NCI-H1694 treated with DMSO at 0.1 percent for 48 hours (cell line): ENCODE data around the gene TPSB2.
"Not testable (repeated sequence)": the region's sequence is repeated elsewhere in the genome, so short reads cannot be mapped to it uniquely, and the experiment has no call there.

ENCODE experiments used
- DNase-seq: peaks from one replicate; lab custom pipeline; 2025; lab: John Stamatoyannopoulos, UW

The TPSB2 gene

DNA sequence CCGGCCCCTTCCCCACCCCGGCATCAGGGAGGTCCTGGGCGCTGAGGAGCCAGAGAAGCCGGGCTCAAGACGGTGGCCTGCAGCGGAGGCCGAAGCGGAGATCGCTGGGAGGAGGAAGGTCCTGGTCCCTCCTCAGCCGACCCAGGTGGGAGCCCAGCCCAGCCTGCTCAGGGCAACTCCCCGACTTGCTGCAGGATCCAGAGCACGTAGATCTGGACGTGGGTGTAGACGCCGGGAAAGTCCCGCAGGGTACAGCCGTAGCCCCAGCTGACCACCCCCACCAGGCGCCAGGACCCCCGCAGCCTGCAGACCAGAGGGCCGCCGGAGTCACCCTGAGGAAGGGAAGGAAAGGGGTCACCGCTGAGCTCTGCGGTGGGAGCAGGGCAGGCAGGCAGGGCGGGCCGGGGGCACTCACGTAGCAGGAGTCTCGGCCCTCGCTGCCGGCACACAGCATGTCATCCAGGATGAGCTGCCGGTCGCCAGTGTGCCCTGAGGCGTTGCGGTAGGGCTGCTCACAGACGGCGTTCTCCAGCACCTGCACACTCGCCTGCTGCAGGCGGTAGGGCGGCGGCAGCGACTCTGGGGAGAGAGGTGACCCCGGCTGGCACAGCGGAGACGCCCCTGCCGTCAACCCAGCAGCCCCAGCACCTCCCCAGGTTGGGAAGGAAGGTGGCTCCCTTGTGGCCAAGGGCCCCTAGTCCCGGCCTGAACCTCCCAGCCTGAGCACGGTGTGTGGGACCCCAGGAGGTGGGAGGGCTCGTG lies 31.3 kb upstream of the TPSB2 start:
- no peak for DNase-seq

DNA sequence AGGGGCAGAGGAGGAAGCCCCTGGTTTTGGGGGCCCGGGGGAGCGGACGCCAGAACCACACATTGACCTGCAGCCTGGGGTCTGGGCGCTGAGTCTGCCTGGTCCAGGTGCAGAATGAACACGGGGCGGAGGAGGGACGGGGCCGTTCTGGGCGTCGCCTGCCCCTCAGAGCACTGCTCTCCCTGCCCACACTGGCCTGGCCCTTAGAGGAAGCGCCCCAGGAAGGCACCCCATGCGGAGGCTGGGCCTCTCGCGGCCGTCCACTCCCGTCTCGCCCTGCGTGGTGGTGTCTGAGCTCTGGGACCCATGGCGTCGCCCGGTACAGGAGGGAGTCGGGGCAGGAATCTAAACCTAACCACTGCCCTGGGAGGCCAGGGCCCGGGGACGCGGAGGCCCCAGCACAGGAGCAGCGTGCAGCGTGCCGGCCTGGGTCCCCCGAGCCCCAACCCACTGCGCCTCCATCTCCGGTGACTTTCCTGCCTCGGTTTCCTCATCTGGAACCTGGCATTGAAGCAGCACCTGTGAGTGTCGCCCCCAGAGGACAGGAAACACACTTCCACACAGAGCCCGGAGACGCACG lies 30.2 kb upstream of the TPSB2 start:
- DNase-seq: no peak

DNA sequence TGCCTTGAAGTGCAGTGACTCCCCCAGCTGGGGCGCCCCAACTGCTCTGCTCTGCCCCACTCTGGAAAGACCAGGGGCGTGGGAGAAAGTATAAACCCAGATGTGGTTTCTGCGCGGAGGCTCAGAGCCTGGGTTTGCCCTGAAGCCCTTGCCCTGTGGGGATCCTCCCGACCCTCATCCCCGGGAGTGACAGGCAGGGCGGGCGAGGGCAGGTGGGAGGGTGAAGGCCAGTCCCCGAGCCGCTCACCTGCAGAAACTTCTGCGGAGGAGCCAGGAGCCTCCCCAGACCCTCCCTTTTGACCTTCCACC lies 29.7 kb upstream of the TPSB2 start:
- DNase-seq: no peak

DNA sequence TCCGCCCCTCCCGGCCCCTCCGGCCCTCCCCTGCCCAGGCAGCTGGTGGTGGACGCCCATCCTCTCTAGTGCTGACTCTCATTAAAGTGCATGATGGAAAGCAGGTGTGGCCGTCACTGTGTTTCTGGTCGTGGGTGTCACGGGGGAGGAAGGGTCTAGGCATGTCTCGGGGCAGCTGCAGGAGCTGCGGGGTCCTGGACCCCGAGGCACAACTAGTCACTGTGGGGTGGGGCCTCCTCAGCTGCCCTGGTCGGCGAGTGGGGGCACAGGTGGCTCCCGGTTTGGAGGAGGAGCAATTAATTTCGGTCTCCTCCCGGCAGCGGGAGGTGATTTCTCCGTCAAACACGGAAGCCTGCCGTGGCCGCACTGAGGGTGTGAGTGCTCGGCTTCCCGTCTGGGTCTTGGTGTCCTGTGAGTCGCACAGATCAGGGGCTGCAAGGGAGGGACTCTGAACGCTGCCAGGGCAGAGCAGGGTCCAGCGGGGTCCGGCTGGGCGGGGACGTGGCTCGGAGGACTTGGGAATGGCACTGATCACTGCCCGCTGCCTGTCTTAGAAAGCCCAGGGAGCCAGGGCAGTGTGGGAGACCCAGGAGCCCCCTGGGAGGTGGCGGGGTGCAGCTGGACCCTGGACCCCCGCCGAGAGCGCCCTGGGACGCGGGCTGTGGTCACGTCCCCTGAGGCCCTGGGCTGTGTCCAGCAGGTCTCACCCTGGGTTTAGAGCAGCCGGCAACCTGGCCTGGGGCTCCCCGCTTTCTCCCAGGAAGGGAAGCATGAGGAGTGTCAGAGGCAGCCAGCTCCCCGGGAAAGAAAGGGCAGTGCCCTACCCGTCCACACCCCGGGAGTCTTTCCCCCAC lies 29.1 kb upstream of the TPSB2 start:
- no peak for DNase-seq

DNA sequence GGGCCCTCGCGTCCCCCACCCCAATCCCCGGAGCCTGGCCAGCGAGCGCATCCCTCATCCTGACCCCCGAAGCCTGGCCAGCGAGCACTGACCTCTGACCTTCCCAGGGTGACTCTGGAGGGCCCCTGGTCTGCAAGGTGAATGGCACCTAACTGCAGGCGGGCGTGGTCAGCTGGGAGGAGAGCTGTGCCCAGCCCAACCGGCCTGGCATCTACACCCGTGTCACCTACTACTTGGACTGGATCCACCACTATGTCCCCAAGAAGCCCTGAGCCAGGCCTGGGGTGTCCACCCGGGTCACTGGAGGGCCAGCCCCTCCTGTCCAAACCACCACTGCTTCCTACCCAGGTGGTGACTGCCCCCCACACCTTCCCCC lies 28.2 kb upstream of the TPSB2 start:
- DNase-seq: no peak

DNA sequence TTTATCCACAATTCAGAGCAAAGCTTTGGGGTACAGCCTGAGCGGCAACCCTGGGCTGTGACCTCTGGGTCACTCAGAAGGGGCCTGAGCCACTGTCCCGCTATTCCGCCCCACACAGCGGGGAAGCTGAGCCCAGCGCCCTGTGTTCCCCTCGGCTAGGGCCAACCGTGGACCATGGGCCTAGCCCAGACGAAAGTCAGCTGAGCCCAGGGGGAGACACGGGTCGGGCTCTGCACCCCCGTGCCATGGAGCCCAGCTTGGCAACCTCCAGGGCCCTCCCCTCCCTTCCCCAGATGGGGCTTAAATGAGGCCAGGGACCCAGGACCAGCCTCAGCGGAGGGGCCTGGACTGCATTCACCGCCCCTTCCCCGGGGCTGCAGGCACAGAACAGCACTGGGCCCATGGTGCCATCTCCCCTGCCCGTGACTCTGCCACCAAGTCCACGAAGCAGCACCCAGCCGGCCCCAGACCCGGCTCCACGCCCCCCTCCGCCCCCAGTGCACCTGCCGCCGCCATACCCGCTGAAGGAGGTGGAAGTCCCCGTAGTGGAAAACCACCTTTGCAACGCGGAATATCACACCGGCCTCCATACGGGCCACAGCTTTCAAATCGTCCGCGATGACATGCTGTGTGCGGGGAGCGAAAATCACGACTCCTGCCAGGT lies 27.7 kb upstream of the TPSB2 start:
- no peak for DNase-seq

DNA sequence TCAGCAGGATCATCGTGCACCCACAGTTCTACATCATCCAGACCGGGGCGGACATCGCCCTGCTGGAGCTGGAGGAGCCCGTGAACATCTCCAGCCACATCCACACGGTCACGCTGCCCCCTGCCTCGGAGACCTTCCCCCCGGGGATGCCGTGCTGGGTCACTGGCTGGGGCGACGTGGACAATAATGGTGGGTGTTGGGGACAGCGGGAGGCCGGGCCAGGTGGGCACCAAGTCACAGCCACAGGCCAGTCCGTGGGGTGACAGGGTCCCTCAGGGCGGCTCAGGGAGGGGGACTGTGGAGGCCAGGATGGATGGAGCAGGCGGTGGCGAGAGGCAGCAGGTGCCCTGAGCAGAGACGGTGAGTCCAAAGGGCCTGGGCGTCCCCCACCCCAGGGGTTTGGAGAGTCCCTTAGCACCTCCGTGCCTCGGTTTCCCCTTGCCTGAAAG lies 26.9 kb upstream of the TPSB2 start:
- no peak for DNase-seq

DNA sequence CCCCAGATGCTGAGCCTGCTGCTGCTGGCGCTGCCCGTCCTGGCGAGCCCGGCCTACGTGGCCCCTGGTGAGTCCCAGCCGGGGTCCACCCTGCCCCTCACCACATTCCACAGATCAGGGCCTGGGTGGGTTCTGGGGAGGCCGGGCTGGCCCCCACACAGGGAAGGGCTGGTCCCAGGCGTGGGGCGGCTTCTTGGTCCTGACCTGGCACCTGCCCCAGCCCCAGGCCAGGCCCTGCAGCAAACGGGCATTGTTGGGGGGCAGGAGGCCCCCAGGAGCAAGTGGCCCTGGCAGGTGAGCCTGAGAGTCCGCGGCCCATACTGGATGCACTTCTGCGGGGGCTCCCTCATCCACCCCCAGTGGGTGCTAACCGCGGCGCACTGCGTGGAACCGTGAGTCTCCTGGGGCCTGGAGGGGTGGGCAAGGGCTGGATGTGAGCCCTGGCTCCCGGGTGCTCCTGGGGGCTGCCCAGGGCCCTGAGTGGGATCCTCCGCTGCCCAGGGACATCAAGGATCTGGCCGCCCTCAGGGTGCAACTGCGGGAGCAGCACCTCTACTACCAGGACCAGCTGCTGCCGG lies 26.4 kb upstream of the TPSB2 start:
- not testable (repeated sequence) for DNase-seq

DNA sequence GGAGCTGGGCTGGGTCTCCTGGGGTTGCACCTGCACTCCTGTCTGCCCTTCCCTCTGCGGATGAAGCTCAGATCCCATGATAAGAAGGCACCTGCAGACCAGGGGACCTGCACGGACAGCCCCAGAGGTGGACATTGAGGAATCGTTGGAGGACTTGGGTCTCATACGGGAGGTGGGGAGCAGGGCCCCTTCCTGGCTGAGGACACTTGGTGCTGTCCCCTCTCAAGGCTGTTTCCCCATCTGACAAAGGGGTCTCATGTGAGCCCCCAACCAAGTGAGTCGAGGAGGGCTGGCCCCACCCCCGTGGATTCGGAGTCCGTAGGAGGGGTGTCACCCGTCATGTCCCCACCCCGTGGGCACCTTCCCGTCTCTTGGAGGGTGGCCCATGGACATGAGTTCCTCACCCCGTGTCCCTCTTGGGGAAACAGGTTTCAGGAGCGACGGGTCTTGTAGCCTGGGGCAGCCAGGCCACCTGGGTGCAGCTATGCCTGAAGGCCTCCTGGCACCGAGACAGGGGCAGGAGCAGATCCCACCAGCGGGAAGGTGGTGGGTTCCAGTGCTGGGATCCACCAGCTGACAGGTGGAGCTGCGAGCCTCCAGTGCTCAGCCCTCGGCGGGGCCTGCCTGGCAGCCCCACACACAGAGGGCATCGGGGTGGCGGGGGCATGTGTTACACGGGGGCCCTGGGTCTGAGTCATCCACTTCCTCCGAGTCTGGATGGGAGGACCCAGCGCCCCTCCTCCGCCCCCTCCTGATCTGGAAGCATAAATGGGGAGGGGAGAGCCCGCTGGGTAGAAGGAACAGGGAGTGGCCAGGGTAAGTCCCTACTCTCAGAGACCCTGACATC lies 25.5 kb upstream of the TPSB2 start, which contains the start of gene TPSD1:
Gene TPSD1, plus strand, starts transcription at position 794 of the 847 bp plus-strand sequence. CDS start 212 bp downstream, outside the sequence.
- DNase-seq: not testable (repeated sequence)

DNA sequence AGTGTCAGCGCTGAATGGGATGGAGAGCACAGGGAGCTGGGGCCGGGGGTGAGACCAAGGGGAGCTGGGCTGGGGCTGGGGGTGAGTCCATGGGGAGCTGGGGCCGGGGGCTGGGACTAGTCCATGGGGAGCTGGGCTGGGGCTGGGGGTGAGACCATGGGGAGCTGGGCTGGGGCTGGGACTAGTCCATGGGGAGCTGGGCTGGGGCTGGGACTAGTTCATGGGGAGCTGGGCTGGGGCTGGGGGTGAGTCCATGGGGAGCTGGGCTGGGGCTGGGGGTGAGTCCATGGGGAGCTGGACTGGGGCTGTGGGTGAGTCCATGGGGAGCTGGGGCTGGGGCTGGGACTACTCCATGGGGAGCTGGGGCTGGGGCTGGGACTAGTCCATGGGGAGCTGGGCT lies 24.8 kb upstream of the TPSB2 start:
- not testable (repeated sequence) for DNase-seq

DNA sequence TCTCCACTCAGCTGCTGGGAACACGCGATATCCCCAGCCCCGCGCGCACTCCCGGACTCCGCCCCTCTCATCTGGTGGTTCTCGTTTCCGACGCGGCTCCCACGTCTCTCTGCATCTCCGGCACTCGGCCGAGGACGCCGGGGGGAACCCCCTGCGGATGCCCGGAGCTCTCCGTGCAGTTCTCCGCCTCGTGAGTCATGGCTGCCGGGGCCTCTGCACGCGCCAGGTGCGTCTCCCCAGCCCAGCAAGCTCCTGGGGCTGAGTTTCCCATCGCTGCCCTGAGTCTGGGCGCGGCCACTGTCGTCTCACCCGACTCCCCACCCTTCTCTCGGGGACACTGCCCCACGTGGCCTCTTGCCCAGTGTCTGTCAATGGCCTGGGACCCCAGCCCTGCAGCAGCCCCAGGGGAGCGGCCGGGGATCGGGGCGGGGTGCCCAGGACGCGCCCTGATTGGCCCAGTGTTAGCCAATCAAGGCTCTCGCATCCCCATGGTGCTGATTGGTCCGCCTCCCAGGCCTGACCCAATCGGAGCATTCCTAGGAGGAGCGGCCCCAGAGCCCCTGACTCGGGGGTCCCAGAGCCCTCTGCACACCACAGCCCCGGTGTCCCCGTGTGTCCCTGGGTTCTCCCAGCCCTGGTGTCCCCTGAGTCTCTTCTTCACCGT lies 23.8 kb upstream of the TPSB2 start:
- DNase-seq: not testable (repeated sequence)

DNA sequence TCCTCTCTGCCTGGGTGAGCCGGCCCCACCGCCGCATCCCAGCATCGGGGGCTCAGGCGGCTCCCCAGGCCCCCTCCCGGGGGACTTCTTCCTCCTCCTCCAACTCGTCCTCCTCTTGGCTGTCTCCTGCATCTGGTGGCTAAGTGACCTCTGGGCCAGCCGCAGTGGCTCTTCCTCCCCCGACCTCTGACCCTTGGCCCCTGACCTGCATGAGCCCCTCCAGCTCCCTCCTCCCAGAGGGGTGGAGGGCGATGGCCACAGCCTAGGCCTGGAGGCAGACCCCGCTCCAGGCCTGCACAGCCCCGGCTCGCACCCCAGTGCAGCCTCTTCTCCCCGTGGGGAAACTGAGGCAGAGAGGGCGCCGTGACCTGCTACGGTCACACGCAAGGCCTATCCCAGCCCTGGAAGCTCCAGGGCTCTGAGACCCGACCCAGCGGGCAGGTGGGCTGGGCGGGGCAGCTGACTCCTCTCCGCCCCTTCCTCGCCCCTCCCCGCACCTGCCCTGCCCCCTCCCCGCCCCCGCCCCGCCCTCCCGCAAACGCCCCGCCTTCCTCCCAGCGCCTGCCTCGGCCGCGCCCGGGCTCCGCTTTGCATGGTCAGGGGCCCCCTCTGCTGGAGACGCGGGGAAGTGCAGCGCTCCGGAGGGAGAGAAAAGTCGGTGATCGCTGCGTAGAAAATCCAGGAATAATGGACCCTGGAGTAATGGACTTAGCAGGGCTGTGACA lies 19.2 kb upstream of the TPSB2 start:
- DNase-seq: not testable (repeated sequence)

DNA sequence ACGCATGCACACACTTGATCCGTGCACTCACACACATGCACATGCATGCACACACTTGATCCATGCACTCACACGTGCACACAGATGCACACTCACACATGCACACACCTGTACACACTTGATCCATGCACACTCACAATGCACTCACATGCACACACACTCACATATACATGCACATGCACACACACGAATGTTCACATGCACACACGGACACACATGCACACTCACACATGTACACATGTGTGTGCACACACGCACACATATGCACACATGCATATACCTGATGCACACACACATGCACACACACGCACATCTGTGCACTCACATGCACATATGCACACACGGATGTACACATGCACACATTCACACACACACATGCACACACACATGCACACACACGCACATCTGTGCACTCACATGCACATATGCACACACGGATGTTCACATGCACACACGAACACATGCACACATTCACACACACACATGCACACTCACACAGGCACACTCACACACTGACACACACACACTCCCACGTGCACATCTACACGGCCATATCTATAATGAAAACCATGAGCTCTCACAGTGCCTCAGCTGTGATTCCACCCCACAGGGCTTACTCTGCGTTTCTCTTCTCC lies 18.0 kb upstream of the TPSB2 start:
- DNase-seq: not testable (repeated sequence)

DNA sequence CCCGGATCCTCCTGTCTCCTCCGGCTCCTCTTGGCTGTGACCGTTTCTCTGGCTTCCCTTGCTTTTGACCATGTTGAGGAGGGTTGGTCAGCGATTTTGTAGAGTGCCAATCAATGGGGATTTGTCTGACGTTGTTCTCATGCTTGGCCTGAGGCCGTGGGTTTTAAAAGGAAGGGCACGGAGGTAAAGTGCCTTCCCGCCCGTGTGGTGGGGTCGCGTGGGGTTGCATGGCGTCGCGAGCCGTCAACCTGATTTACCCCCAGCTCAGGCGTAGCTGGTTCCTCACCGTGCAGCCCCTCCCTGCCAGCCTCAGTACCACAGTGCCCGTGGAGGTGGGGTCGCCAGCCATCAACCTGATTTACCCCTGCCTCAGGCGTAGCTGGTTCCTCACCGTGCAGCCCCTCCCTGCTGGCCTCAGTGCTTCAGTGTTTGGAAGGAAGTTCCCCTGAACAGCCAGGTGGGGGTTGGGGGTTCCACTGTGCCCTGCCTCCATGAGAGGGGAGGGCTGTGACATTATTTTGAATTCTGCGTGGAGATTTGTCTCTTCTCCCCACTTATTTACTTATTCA lies 15.6 kb upstream of the TPSB2 start:
- DNase-seq: no peak

DNA sequence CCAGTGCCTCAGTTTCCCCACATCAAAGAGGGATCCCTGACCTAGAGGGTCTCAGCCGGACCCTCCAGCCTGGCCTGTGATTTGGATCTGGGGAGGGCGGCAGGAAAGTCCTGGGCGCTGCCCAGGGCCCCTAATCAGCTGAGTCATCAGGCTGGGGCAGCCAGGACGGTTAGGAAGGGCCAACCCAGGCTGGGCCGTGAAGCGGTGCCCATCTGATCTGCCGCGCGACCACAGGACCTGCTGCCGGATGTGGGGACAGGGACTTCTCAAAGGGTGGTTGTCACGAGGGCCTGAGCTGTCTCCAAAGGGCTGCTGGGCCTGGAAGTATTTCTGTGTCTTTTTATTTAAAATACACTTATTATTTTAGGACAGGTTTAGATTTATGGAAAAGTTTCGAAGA lies 14.9 kb upstream of the TPSB2 start:
- DNase-seq: no peak

DNA sequence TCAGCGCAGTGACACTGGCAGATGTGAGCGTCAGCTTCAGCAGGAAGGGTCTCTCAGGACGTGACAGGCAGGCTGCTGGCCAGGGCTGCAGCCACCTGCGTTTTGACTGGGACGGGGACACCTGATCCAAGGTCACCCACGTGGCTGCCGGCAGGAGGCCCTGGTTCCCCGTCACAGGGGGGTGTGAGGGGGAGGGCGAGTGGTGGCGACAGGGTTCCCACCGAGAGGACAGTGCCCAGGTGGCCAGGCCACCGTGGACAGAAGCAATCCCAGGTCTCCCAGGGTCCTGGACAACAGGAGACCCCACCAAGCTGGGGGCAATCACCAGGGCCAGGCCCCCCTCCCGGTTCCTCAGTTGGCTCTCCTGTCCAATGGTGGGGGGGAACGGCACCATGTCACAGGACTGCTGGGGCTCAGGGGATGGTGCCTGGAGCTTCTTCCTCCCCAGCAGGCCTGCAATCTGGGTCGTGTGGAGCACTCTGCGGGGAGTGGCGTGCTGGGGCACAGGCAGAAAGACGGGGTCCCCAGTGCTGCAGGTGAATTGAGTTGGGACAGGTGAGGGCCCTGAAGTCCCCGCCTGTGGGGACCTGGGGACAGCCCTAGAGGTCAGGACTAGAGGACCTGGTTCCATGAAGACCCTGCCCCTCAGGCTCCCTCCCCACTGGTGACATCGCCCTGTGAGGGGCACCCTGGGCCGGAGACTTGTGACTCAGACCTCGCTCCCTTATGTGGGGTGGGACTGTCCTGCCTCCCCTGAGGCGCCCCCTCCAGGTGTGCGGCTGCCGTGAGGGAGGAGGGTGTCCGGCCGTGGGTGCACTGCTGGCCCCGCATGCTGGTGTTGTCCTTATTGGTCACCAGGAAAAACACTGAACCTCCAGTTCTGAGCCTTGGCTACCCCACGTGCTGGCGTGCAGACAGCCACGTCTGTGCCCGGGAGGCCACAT lies 14.2 kb upstream of the TPSB2 start:
- not testable (repeated sequence) for DNase-seq

DNA sequence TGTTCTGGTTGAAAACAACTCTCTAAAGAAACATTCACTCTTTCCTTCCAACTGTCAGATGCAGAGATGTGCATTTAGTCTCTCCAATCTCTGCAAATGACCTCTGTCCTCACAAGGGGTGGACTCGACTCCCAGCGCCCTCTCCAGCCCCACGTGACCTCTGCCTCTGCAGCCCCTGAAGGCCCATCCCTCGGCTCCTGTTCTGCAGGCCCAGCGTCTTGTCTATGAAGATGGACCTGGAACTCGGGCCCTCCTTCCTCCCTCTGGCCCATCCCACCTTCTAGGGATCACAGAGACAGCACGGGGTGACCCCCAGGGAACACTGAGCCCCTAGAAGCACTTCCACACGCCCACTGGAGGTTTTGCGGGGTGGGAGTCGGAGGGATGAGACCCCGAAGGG lies 13.4 kb upstream of the TPSB2 start:
- not testable (repeated sequence) for DNase-seq

DNA sequence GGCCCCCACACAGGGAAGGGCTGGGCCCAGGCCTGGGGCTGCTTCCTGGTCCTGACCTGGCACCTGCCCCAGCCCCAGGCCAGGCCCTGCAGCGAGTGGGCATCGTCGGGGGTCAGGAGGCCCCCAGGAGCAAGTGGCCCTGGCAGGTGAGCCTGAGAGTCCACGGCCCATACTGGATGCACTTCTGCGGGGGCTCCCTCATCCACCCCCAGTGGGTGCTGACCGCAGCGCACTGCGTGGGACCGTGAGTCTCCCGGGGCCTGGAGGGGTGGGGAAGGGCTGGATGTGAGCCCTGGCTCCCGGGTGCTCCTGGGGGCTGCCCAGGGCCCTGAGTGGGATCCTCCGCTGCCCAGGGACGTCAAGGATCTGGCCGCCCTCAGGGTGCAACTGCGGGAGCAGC lies 11.1 kb upstream of the TPSB2 start:
- DNase-seq: not testable (repeated sequence)
